Fibroblast of pulmonary artery (primary cell): ENCODE measurements around the gene HEYL.
A peak's percentile ranks its signal among the peaks of the same experiment; 100 is the strongest.
"Not testable (repeated sequence)": the region's sequence is repeated elsewhere in the genome, so short reads cannot be mapped to it uniquely, and the experiment has no call there.

Experiments
- DNase-seq: peaks from one replicate; pipeline ENCODE4 v3.0.0-alpha.2; 2010; ENCODE audit warnings: low read depth
- H3K4me3 ChIP-seq: replicated peaks from 2 replicates; pipeline ENCODE4 v1.5.1; 2011; ENCODE audit warnings: low read depth, mild to moderate bottlenecking, control low read depth, low read length, moderate library complexity
- TF ChIP-seq, protein P1 (sequence below): IDR thresholded peaks from 2 replicates; pipeline ENCODE4 v1.5.1; 2011; ENCODE audit warnings: mild to moderate bottlenecking, control low read depth, low read length, inconsistent platforms; ENCODE audit errors: missing control alignments

HEYL gene

DNA sequence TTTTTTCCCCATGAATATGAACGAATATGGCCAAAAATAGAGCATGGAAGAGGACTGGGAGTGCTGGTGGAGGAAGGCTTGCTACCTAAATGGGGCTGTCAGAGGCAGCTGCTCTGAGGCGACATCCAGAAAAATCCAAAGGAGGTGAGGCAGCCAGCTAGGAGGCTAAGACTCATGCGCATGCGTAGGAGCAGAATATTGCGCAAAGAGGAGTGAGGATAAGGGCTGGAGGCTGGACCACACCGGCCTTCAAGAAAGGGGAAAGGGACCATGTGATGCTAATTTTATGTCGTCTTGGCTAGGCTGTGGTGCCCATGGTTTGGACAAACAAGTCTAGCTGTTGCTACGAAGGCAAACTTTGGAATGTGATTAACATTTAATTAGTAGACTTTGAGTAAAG is 30.5 kb downstream of the HEYL start:
- no peak overlapping the region for H3K4me3 ChIP-seq
- no peak for DNase-seq
- TF ChIP-seq, protein P1, sequence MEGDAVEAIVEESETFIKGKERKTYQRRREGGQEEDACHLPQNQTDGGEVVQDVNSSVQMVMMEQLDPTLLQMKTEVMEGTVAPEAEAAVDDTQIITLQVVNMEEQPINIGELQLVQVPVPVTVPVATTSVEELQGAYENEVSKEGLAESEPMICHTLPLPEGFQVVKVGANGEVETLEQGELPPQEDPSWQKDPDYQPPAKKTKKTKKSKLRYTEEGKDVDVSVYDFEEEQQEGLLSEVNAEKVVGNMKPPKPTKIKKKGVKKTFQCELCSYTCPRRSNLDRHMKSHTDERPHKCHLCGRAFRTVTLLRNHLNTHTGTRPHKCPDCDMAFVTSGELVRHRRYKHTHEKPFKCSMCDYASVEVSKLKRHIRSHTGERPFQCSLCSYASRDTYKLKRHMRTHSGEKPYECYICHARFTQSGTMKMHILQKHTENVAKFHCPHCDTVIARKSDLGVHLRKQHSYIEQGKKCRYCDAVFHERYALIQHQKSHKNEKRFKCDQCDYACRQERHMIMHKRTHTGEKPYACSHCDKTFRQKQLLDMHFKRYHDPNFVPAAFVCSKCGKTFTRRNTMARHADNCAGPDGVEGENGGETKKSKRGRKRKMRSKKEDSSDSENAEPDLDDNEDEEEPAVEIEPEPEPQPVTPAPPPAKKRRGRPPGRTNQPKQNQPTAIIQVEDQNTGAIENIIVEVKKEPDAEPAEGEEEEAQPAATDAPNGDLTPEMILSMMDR: no peak

DNA sequence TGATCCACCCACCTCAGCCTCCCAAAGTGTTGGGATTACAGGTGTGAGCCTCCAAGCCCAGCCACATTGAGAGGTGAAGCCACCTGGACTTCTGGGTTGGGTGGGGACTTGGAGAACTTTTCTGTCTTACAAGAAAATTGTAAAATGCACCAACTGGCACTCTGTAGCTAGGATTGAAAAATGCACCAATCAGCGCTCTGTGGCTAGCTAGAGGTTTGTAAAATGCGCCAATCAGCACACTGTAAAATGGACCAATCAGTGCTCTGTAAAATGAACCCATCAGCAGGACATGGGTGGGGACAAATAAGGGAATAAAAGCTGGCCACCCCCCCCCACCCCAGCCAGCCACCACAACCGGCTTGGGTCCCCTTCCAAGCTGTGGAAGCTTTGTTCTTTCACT is 35.8 kb downstream of the HEYL start:
- DNase-seq, H3K4me3 ChIP-seq: not testable (repeated sequence)

DNA sequence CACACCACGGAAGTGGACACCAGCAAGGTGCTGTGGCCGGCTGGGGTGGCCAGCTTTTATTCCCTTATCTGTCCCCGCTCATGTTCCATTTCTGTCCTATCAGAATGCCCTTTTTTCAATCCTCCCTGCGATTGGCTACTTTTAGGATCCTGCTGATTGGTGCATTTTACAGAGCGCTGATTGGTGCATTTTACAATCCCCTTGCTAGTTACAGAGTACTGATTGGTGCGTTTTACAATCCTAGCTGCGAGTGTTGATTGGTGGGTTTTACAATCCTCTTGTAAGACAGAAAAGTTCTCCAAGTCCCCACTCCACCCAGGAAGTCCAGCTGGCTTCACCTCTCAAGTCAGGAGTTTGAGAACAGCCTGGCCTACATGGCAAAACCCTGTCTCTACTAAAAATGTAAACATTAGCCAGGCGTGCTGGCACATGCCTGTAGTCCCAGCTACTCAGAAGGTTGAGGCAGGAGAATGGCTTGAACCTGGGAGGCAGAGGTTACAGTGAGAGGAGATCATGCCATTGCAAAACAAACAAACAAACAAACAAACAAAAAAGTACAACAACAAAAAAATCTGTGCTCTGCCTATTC is 37.7 kb downstream of the HEYL start:
- not testable (repeated sequence) for H3K4me3 ChIP-seq, DNase-seq

DNA sequence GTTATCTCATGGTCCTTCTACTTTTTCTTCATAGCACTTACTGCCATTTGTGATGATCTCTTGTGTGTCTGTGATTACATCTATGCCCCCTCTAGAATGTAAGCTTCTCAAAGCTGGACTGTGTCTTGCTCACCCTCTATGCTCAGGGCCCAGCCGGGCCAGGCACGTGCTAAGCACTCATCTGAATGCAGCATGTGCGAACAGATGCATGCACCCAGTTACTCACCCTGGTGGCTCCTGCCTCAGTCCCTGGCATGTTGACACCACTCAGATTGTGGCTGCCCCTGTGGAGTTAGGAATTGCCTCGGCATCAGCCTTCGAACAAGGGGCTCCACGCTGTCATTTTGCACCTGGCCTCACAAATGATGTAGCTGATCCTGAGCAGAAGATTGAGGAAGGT is 43.3 kb downstream of the HEYL start:
- H3K4me3 ChIP-seq: no peak overlapping the region
- no peak for DNase-seq
- TF ChIP-seq, protein P1: no peak

DNA sequence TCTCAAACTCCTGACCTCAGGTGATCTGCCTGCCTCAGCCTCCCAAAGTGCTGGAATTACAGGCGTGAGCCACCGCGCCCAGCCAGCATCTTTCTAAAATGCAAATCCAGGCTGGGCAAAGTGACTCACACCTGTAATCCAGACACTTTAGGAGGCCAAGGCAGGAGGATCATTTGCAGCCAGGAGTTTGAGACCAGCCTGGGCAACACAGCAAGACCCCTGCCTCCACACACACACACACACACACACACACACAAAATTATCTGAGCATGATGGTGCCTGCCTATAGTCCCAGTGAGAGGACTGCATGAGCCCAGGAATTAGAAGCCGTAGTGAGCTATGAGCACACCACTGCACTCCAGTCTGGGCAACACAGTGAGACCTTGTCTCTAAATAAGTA is 46.1 kb downstream of the HEYL start:
- no peak for DNase-seq
- TF ChIP-seq, protein P1: no peak
- H3K4me3 ChIP-seq: no peak overlapping the region

DNA sequence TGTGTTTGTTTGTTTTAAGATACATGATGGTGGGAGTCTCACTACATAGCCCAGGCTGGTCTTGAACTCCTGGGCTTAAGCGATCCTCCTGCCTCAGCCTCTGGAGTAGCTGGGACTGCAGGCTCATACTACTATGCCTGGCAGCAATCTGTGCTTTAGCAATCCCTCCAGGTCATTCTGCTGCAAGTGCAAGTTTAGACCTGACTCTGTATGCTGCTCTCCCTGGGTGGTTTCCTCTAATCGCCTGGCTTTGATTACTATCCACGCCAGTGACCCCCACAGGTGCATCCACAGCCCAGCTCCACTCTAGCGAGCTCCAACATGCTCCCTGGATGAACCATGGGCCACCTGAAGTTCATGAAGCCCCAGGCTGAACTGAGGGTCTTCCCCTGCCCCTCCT is 47.4 kb downstream of the HEYL start:
- H3K4me3 ChIP-seq: no peak overlapping the region
- no peak for DNase-seq
- TF ChIP-seq, protein P1: no peak

DNA sequence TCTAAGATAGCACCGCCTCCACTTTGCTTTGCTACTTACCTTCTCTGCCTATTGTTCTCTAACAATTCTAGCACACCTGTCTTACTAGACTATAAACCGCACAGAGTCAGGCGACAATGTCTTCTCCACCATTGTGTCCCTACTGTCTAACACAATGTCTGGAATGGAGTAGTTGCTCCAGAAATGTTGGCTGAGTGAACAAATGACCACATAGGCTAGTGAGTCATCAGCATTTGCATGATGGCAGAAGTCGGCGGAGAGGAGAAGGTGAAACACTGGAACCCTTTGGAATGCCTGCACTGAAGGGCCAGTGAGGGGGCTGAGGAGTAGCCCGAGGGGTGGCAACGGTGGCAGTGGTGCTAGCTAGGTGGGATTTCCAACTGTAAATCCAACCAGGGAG is 48.9 kb downstream of the HEYL start:
- H3K4me3 ChIP-seq: no peak overlapping the region
- peak; percentile 39 for DNase-seq
- TF ChIP-seq, protein P1: no peak

DNA sequence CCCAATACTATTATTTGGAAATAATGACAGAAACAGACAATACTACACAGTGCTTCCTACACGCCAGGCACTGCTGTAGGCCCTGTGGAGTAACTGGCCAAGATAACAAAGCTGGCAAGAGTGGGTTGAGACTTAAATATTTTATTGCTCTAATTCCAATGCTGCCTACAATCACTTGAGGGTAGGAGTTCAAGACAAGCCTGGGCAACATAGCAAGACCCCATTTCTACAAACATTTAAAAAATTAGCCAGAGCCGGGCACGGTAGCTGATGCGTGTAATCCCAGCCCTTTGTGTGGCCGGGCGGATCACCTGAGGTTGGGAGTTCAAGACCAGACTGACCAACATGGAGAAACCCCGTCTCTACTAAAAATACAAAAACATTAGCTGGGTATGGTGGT is 53.5 kb downstream of the HEYL start:
- no peak overlapping the region for H3K4me3 ChIP-seq
- TF ChIP-seq, protein P1: no peak
- no peak for DNase-seq
